Psoas muscle (tissue), 8 donors: ENCODE data around the gene ABCA10. TPM values are rescaled to one million over a fixed set of nuclear protein-coding genes. Genes with fewer than 3 reads are reported as not detected.

Experiments
- ATAC-seq, 4 donors: fragments of 200-7000 bp; cut with Tn5 transposase; one replicate each; pipeline ENCODE4 v1.9.1; 2020; ENCODE audit warnings: moderate library complexity in 3 of 4, mild to moderate bottlenecking in 2 of 4
- DNase-seq, 2 donors: peaks; one replicate each; pipeline ENCODE4 v3.0.0-alpha.2; 2020
- H3K27ac ChIP-seq: fragments of 200-600 bp; one replicate; pipeline ENCODE4 v1.8.0; 2022
- H3K27me3 ChIP-seq, 3 donors: fragments of 200-600 bp in 1 of 3; one replicate each; pipeline versions ENCODE4 v1.6.1 to v1.8.0; 2013 to 2022; ENCODE audit warnings: low read length in 2 of 3, mild to moderate bottlenecking in 2 of 3, moderate library complexity in 1 of 3; ENCODE audit not compliant: insufficient read depth in 3 of 3
- H3K36me3 ChIP-seq, 2 donors: fragments of 200-600 bp in 1 of 2; one replicate each; pipeline versions ENCODE4 v1.6.1 to v1.8.0; 2013 to 2022; ENCODE audit warnings: low read depth in 1 of 2, mild to moderate bottlenecking in 1 of 2, moderate library complexity in 1 of 2; ENCODE audit not compliant: insufficient read depth in 1 of 2
- H3K4me1 ChIP-seq: fragments of 200-600 bp; one replicate; pipeline ENCODE4 v1.8.0; 2022
- H3K4me3 ChIP-seq: fragments of 200-600 bp; one replicate; pipeline ENCODE4 v1.8.0; 2022; ENCODE audit warnings: mild to moderate bottlenecking
- H3K9me3 ChIP-seq: fragments of 200-600 bp; one replicate; pipeline ENCODE4 v1.8.0; 2022
- WGBS, 3 donors: extraction: QIAGEN DNeasy Blood & Tissue Kit; methylation state at CpG; one replicate each; pipeline versions ENCODE4 v1.1.6 to v1.1.7; 2013; 5-methylcytosine and 5-hydroxymethylcytosine counted together
- intact Hi-C, 2 donors: fragments of 100-400 bp; cut with DNase I; formaldehyde crosslinking; loops; one replicate each; pipeline versions ENCODE4 v1.11.0 to v1.14.2; 2022
- polyA plus RNA-seq, 3 donors: library from polyadenylated mRNA; stranded (reverse); fragments of 200-250 nt; gene quantifications; one replicate each; pipeline ENCODE4 v1.2.3, GENCODE V29; 2013
- total RNA-seq, 4 donors: library from RNA; stranded (reverse); fragmentation: NEBNext Ultra II Directional in 2 of 4; extraction: Animal tissue kit (Norgen Biotek cat#: 25700) in 2 of 4; gene quantifications; one replicate each; pipeline versions ENCODE4 v1.2.1 to v1.2.4, GENCODE V29; 2021 to 2023
- TF ChIP-seq, protein P1 (sequence below): fragments of 200-600 bp; IDR thresholded peaks from one replicate; pipeline ENCODE4 v1.8.0; 2022; ENCODE audit warnings: antibody characterized with exemption
- donor health status: healthy with polysubstance abuse.
- donor health status: DM: no; HTN: no; CAD: no; lungs with moderate emphysema.
- donor health status: Bipolar disorder and iron deficiency.
- donor health status: healthy.
- donor health status: DM: yes; HTN: yes; CAD: no.
- donor health status: DM: no; HTN: no; CAD: no.
- donor health status: DM: no; HTN: no; CAD: no.
- donor health status: DM: yes; HTN: yes; CAD: no.

Gene ABCA10
- total and polyA plus RNA-seq, 7 donors = 1.4 to 9.6 (median 5.0) TPM

DNA sequence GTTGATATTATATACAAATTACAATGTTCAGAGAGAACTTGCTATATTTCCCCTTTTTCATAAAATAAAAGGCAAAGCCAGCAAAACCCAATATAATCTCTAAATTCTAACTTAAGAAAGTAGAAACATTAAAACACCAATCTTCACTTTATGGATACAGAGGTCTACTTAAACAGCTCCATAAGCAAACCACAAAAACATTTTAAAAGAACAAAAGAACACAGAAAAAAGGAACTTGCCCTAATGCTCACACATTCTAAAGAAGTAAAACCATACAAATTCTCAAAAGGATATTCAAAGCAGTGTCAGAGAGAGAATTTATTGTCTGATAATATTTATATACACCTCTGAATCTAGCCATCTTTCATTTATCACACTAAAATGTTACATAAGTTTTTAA, 606 bp downstream of the ABCA10 start:
- intact Hi-C loops = no loop called here
- H3K4me1 ChIP-seq = no peaks in the 10 kb centered on the region
- TF ChIP-seq, protein P1, sequence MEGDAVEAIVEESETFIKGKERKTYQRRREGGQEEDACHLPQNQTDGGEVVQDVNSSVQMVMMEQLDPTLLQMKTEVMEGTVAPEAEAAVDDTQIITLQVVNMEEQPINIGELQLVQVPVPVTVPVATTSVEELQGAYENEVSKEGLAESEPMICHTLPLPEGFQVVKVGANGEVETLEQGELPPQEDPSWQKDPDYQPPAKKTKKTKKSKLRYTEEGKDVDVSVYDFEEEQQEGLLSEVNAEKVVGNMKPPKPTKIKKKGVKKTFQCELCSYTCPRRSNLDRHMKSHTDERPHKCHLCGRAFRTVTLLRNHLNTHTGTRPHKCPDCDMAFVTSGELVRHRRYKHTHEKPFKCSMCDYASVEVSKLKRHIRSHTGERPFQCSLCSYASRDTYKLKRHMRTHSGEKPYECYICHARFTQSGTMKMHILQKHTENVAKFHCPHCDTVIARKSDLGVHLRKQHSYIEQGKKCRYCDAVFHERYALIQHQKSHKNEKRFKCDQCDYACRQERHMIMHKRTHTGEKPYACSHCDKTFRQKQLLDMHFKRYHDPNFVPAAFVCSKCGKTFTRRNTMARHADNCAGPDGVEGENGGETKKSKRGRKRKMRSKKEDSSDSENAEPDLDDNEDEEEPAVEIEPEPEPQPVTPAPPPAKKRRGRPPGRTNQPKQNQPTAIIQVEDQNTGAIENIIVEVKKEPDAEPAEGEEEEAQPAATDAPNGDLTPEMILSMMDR = no peak
- H3K36me3 ChIP-seq = peaks cover 0 to 24% of the 10 kb centered on the region in 2 donors
- H3K27ac ChIP-seq = no peak overlapping the region
- H3K27me3 ChIP-seq = no peaks in the 10 kb centered on the region
- H3K4me3 ChIP-seq = peak overlapping the region; percentile 47
- DNase-seq = no peak
- no peak for ATAC-seq
- peaks cover 6% of the 10 kb centered on the region for H3K9me3 ChIP-seq

DNA sequence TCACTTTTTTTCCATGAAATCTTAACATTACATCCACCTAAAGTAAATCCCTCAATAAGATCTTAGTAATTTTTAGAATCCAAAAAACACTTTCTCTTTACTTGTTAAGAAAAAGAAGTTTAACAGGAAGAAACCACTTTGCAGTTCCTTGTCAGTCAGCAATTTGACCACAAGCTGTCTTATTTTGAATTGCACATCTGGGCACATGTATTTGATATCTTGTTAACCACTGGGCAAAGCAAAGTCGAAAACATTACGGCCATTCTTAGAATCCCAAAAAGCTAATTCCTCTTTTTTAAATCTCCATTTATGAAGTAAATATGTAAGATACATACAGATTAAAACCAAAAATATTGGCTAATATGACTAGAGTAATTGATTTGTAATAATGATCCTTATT, 1.1 kb downstream of the ABCA10 start:
- Histone ChIP-seq H3K4me1 (no peaks in the 10 kb centered on the region), H3K36me3 (peaks cover 0 to 29% of the 10 kb centered on the region in 2 donors), H3K4me3 (peak overlapping the region; percentile 47), H3K27me3 (no peaks in the 10 kb centered on the region), H3K27ac (no peak overlapping the region), H3K9me3 (peaks cover 1% of the 10 kb centered on the region)
- ATAC-seq = no peak
- no peak for DNase-seq
- intact Hi-C loops = no loop called here
- 74 to 86% (median 80%) methylated on average over 2 of the region's 2 CpGs for WGBS, 3 donors
- TF ChIP-seq, protein P1 = no peak

DNA sequence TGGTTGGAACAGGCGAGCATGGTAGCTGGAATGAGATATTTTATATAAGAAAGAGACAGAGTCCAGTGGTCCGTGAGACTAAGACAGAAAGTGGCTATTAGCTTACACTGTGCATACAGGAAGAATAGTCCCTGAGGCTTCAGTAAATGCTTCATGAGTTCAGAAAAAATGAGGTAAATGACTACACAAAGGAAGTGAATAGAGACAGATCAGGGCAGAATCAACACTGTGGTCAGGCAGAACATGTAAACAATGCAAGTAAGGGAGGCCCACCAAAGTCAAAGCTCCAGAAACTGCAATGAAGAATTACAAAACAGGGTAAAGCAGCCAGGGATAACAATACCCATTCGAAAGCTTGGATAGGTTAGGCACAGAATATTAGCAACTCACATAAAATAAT, 4.8 kb downstream of the ABCA10 start:
- H3K27me3 ChIP-seq = no peaks in the 10 kb centered on the region
- 88 to 94% (median 90%) methylated on average over 3 of the region's 3 CpGs for WGBS, 3 donors
- no peak overlapping the region for H3K27ac ChIP-seq
- intact Hi-C loops = no loop called here
- TF ChIP-seq, protein P1 = no peak
- no peak for DNase-seq
- peaks cover 2 to 66% of the 10 kb centered on the region in 2 donors for H3K36me3 ChIP-seq
- no peaks in the 10 kb centered on the region for H3K9me3 ChIP-seq
- peak in 1 of 4 donors; percentile 25 for ATAC-seq
- no peaks in the 10 kb centered on the region for H3K4me1 ChIP-seq
- peak overlapping the region; percentile 47 for H3K4me3 ChIP-seq

DNA sequence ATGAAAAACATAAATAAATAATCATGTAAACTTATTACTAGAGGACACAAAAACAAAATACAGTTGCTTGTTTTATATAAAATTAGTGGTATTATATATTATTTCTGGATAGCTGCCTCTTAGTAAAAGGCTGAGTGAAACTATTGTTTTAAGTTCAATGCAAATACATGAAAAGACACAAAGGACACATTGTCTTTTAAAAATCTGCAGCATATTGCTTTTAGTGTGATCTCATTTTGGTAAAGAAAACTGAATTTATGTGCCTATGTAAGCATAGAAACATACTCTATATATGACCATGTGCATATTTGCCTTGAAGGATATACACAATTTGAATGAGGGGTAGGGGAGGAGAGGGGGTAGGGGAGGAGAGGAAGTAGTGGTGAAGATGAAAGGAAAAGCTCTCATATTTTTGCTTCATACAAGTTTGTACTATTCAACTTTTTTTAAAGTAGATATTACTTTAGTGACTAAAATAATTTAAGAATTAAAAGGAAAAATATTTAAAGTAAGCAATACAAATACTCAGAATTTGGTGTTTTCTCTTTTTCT, 5.8 kb downstream of the ABCA10 start:
- Histone ChIP-seq H3K4me1 (no peaks in the 10 kb centered on the region), H3K4me3 (no peak overlapping the region), H3K36me3 (peaks cover 2 to 76% of the 10 kb centered on the region in 2 donors), H3K27ac (no peak overlapping the region), H3K27me3 (no peaks in the 10 kb centered on the region), H3K9me3 (no peaks in the 10 kb centered on the region)
- TF ChIP-seq, protein P1 = no peak
- ATAC-seq (no peak), DNase-seq (no peak)
- intact Hi-C loops = no loop called here

DNA sequence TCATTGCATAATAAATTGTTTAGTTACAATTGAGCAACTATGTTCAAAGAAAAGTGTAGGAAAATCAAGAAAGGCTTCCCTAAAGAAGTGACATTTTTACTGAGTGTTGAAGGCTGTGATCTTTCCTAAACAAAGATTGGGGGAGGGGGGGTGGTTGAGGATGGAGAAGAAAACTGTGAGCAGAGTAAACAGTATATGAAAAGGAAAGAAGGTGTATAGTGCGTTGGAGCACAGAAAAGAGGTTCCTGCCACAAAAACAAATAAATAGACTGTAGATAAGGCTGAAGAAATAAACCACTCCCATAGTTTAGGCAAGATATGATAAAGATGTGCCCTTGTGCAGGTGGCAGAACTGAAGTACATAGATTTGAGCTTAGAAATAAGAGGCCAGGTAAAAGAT, 8.5 kb downstream of the ABCA10 start:
- Histone ChIP-seq H3K9me3 (no peaks in the 10 kb centered on the region), H3K4me1 (no peaks in the 10 kb centered on the region), H3K27ac (no peak overlapping the region), H3K27me3 (no peaks in the 10 kb centered on the region), H3K36me3 (peaks cover 2 to 93% of the 10 kb centered on the region in 2 donors), H3K4me3 (no peak overlapping the region)
- 76 to 86% (median 81%) methylated on average over 1 of the region's 1 CpG for WGBS, 3 donors
- no peak for ATAC-seq
- DNase-seq = no peak
- intact Hi-C loops = no loop called here
- TF ChIP-seq, protein P1 = no peak
